Vagina (tissue), 2 donors: ENCODE data around the gene PPP6C. TPM values are rescaled to one million over a fixed set of nuclear protein-coding genes. Genes with fewer than 3 reads are reported as not detected.
"Not testable (repeated sequence)": the region's sequence is repeated elsewhere in the genome, so short reads cannot be mapped to it uniquely, and the experiment has no call there.

Experiments used
- DNase-seq, 2 donors: peaks; one replicate each; pipeline ENCODE4 v3.0.0-alpha.2; 2017; ENCODE audit errors: extremely low spot score in 2 of 2
- H3K27ac ChIP-seq: fragments of 200-600 bp; sonication (generic); one replicate; pipeline ENCODE4 v1.5.1; 2019
- H3K27me3 ChIP-seq: fragments of 200-600 bp; sonication (generic); one replicate; pipeline ENCODE4 v1.5.1; 2019
- H3K36me3 ChIP-seq, 2 donors: fragments of 200-600 bp; sonication (generic); one replicate each; pipeline ENCODE4 v1.5.1; 2017 to 2019
- H3K4me1 ChIP-seq: fragments of 200-600 bp; sonication (generic); one replicate; pipeline ENCODE4 v1.5.1; 2019
- H3K4me3 ChIP-seq, 2 donors: fragments of 200-600 bp; sonication (generic); 1 replicate in 1 of 2; 2 replicates in 1 of 2; pipeline ENCODE4 v1.5.1; 2016 to 2019
- H3K9me3 ChIP-seq: fragments of 200-600 bp; sonication (generic); one replicate; pipeline ENCODE4 v1.5.1; 2019
- POLR2A ChIP-seq, 2 donors: fragments of 450-650 bp; IDR thresholded peaks; one replicate each; pipeline ENCODE4 v1.6.1; 2017; ENCODE audit warnings: antibody characterized with exemption in 2 of 2, mild to moderate bottlenecking in 2 of 2, moderate library complexity in 2 of 2
- POLR2AphosphoS5 ChIP-seq, 2 donors: sonication (generic); formaldehyde crosslinking; IDR thresholded peaks; one replicate each; pipeline ENCODE4 v1.9.0; 2017; ENCODE audit warnings: antibody characterized with exemption in 2 of 2, mild to moderate bottlenecking in 2 of 2, low read depth in 1 of 2; ENCODE audit not compliant: insufficient read depth in 1 of 2
- intact Hi-C: fragments of 100-400 bp; cut with DNase I; formaldehyde crosslinking; loops from one replicate; pipeline ENCODE4 v1.15.1; 2023
- total RNA-seq: library from RNA; depleted of rRNA; stranded (reverse); fragments of >200 nt; gene quantifications from one replicate; pipeline ENCODE4 v1.2.3, GENCODE V29; 2016
- TF ChIP-seq, protein P1 (sequence below), 3 experiments: fragments of 450-650 bp in 2 of 3; fragments of 200-600 bp in 1 of 3; sonication (generic) in 1 of 3; IDR thresholded peaks; one replicate each; pipeline ENCODE4 v1.5.1; 2017 to 2019; ENCODE audit warnings: antibody characterized with exemption in 3 of 3, mild to moderate bottlenecking in 2 of 3, moderate library complexity in 2 of 3

Gene PPP6C
- total RNA-seq, 1 donor from 2014 or later: 26.8 TPM

- Histone ChIP-seq H3K27ac (no peak overlapping the region), H3K4me3 (no peak overlapping the region), H3K4me1 (no peaks in the 10 kb centered on the region), H3K9me3 (no peaks in the 10 kb centered on the region), H3K36me3 (peaks cover 0 to 19% of the 10 kb centered on the region in 2 donors), H3K27me3 (no peaks in the 10 kb centered on the region)
- TF ChIP-seq, protein P1, sequence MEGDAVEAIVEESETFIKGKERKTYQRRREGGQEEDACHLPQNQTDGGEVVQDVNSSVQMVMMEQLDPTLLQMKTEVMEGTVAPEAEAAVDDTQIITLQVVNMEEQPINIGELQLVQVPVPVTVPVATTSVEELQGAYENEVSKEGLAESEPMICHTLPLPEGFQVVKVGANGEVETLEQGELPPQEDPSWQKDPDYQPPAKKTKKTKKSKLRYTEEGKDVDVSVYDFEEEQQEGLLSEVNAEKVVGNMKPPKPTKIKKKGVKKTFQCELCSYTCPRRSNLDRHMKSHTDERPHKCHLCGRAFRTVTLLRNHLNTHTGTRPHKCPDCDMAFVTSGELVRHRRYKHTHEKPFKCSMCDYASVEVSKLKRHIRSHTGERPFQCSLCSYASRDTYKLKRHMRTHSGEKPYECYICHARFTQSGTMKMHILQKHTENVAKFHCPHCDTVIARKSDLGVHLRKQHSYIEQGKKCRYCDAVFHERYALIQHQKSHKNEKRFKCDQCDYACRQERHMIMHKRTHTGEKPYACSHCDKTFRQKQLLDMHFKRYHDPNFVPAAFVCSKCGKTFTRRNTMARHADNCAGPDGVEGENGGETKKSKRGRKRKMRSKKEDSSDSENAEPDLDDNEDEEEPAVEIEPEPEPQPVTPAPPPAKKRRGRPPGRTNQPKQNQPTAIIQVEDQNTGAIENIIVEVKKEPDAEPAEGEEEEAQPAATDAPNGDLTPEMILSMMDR (IDR thresholded peaks at IDR 0.05): no peak
- TF ChIP-seq POLR2A (IDR thresholded peaks at IDR 0.05) (no peak), POLR2AphosphoS5 (IDR thresholded peaks at IDR 0.05; ENCODE audit: insufficient read depth in 1 of 2, low read depth in 1 of 2) (no peak)
- intact Hi-C loops: no loop called here
- DNase-seq: no peak
Measured at GRCh38 chr9:125214186-125214585, 24.6 kb upstream of the PPP6C start.

- no peak for TF ChIP-seq POLR2A (IDR thresholded peaks at IDR 0.05)
- TF ChIP-seq, protein P1 (IDR thresholded peaks at IDR 0.05): no peak
- no peak for TF ChIP-seq POLR2AphosphoS5 (IDR thresholded peaks at IDR 0.05; ENCODE audit: insufficient read depth in 1 of 2, low read depth in 1 of 2)
- Histone ChIP-seq H3K9me3 (no peaks in the 10 kb centered on the region), H3K4me3 (no peak overlapping the region), H3K4me1 (peaks cover 10% of the 10 kb centered on the region), H3K27ac (no peak overlapping the region), H3K27me3 (no peaks in the 10 kb centered on the region), H3K36me3 (peaks cover 0 to 17% of the 10 kb centered on the region in 2 donors)
- intact Hi-C loops: no loop called here
- DNase-seq: no peak
Measured at GRCh38 chr9:125204477-125204876, 14.9 kb upstream of the PPP6C start.

- Histone ChIP-seq H3K27ac (no peak overlapping the region), H3K4me1 (peaks cover 10% of the 10 kb centered on the region), H3K9me3 (no peaks in the 10 kb centered on the region), H3K4me3 (no peak overlapping the region), H3K36me3 (peaks cover 0 to 16% of the 10 kb centered on the region in 2 donors), H3K27me3 (no peaks in the 10 kb centered on the region)
- intact Hi-C loops: no loop called here
- DNase-seq: no peak
- TF ChIP-seq POLR2AphosphoS5 (IDR thresholded peaks at IDR 0.05; ENCODE audit: insufficient read depth in 1 of 2, low read depth in 1 of 2) (no peak), POLR2A (IDR thresholded peaks at IDR 0.05) (no peak)
- TF ChIP-seq, protein P1 (IDR thresholded peaks at IDR 0.05): no peak
Measured at GRCh38 chr9:125202846-125203618, 13.4 kb upstream of the PPP6C start.

DNA sequence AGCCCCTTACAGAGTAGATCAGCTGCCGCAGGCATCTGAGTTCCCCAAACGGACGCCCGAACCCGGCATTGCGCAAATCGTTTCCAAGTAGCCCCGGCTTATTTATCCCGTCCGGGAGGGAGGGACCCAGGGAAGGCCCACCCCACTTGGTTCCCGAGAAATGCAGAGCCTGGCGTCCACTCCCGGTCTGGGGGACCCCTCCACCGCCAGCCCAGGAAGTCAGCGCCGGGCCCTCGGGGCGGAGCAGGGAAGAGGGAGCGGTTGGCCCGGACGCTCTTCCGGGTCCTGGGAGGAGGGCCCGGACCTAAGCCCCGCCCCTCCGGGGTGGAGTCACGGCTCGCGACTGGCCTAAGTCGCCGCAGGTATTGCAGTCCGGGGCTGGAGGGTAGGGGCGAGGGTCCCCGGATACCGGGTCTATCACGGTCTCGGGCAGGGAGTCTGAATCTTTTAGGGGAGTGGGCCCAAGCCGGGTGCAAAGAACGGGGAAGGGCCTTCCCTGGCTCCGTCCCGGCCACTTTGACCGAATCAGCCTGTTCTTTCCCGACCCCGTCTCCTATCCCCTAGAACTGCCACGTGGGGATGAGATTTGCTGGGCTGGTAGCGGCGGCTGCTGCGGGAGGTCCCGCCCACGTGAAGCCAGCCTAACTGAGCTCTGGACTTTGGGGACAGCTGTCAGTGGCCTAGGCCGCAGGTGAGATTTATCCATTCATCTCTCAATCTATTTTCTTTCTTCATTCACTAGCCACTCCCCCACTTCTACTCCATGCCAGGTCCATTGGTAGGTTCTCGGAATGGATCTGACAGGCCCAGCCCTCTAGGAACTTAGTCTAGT, 10.8 kb upstream of the PPP6C start, which contains the start of gene RABEPK:
Gene RABEPK, plus strand, starts transcription at position 327 of the 832 bp plus-strand sequence. CDS start 2,472 bp downstream, outside the sequence.
- Histone ChIP-seq H3K27me3 (no peaks in the 10 kb centered on the region), H3K9me3 (no peaks in the 10 kb centered on the region), H3K4me3 (peak within 1 kb of the TSS; percentile 77 to 84), H3K4me1 (peaks cover 10% of the 10 kb centered on the region), H3K27ac (peak within 1 kb of the TSS; percentile 77), H3K36me3 (no peaks in the 10 kb centered on the region)
- DNase-seq: peak; percentile 96
- intact Hi-C loops: no loop called here
- TF ChIP-seq POLR2A (IDR thresholded peaks at IDR 0.05) (peak in 1 of 2 donors; percentile 47), POLR2AphosphoS5 (IDR thresholded peaks at IDR 0.05; ENCODE audit: insufficient read depth in 1 of 2, low read depth in 1 of 2) (peak; percentile 89 to 94)
- TF ChIP-seq, protein P1 (IDR thresholded peaks at IDR 0.05): no peak

DNA sequence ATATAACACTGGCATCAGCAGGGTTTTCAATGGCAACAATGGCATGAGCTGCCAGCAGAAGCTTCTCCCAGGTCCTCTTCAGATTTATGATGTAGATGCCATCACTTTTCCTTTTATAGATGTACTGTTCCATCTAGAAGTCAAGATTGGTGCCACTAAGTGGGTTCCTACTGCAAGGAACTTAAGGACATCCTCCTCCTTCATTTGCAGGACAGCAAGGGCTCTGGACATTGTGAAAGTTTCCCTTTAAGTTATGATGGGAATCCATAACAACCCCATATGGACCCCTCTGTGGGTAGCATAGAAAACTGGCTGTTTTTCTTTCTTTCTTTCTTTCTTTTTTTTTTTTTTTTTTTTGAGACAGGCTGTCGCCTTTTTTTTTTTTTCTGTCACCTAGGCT, 6.0 kb upstream of the PPP6C start:
- H3K4me3 ChIP-seq, H3K27me3 ChIP-seq, H3K36me3 ChIP-seq, intact Hi-C loops, H3K27ac ChIP-seq, DNase-seq, H3K9me3 ChIP-seq, H3K4me1 ChIP-seq: not testable (repeated sequence)

- H3K27me3 ChIP-seq, DNase-seq, H3K36me3 ChIP-seq, H3K27ac ChIP-seq, intact Hi-C loops, H3K4me3 ChIP-seq, H3K9me3 ChIP-seq: not testable (repeated sequence)
- H3K4me1 ChIP-seq: peaks cover 12% of the 10 kb centered on the region
Measured at GRCh38 chr9:125194466-125194865, 4.9 kb upstream of the PPP6C start.
